Endothelial cell of umbilical vein (primary cell): Measurements from ENCODE around the gene EBI3.

Experiments
- CTCF ChIP-seq, 2 donors: IDR thresholded peaks; 1 replicate in 1 of 2; 2 replicates in 1 of 2; pipeline ENCODE4 v1.5.1; 2011; ENCODE audit warnings: low read length in 2 of 2, mild to moderate bottlenecking in 2 of 2, moderate library complexity in 2 of 2, control low read depth in 1 of 2, inconsistent platforms in 1 of 2, low read depth in 1 of 2; ENCODE audit not compliant: insufficient read depth in 1 of 2; ENCODE audit errors: extremely low read depth in 1 of 2
- GATA2 ChIP-seq: IDR thresholded peaks from 2 replicates; pipeline ENCODE4 v1.7.0; 2011; ENCODE audit warnings: low read depth, mild to moderate bottlenecking, moderate library complexity, mixed read lengths, low read length; ENCODE audit not compliant: insufficient read length, insufficient read depth
- MAX ChIP-seq: IDR thresholded peaks from 2 replicates; pipeline ENCODE4 v1.6.1; 2011; ENCODE audit not compliant: insufficient read depth, insufficient read length

GRCh38 chr19:4233282-4233853 is 4.0 kb downstream of the EBI3 start:
- TF ChIP-seq CTCF (IDR thresholded peaks at IDR 0.05; ENCODE audit: extremely low read depth in 1 of 2, insufficient read depth in 1 of 2, low read depth in 1 of 2, low read length in 2 of 2) (peak; percentile 63 to 80), MAX (no peak), GATA2 (no peak)
